Endodermal cell (in vitro differentiated cells): ENCODE results near the gene QRFPR. TPM values are rescaled to one million over a fixed set of nuclear protein-coding genes. Genes with fewer than 3 reads are reported as not detected.

Experiments used
- DNase-seq: peaks from one replicate; pipeline ENCODE4 v3.0.0-alpha.2; 2017
- H3K27ac ChIP-seq: 2 replicates; pipeline ENCODE4 v1.5.1; 2013; ENCODE audit warnings: mild to moderate bottlenecking, low read depth, low read length, moderate library complexity
- H3K27me3 ChIP-seq: 2 replicates; pipeline ENCODE4 v1.6.1; 2013; ENCODE audit warnings: mild to moderate bottlenecking, low read length, moderate library complexity; ENCODE audit not compliant: insufficient read depth, control insufficient read depth, poor library complexity, severe bottlenecking
- H3K36me3 ChIP-seq: 2 replicates; pipeline ENCODE4 v1.7.0; 2013; ENCODE audit warnings: mild to moderate bottlenecking, low read length, moderate library complexity; ENCODE audit not compliant: control insufficient read depth, insufficient read depth
- H3K4me1 ChIP-seq: one replicate; pipeline ENCODE4 v1.7.0; 2013; ENCODE audit warnings: low read length; ENCODE audit not compliant: control insufficient read depth, insufficient read depth
- H3K4me3 ChIP-seq: 2 replicates; pipeline ENCODE4 v1.5.1; 2013; ENCODE audit warnings: mild to moderate bottlenecking, low read length, moderate library complexity
- H3K9ac ChIP-seq: 2 replicates; pipeline ENCODE4 v1.6.1; 2013; ENCODE audit warnings: mild to moderate bottlenecking, low read length, moderate library complexity; ENCODE audit not compliant: poor library complexity, severe bottlenecking; ENCODE audit errors: extremely low read depth
- H3K9me3 ChIP-seq: 2 replicates; pipeline ENCODE4 v1.6.1; 2013; ENCODE audit warnings: mild to moderate bottlenecking, low read length, moderate library complexity; ENCODE audit not compliant: control insufficient read depth
- H3K27ac Mint-ChIP-seq: 2 replicates; pipeline ENCODE4 v1.8.0; 2020; ENCODE audit warnings: mixed read lengths
- H3K27me3 Mint-ChIP-seq: 2 replicates; pipeline ENCODE4 v1.8.0; 2021; ENCODE audit warnings: mild to moderate bottlenecking, mixed read lengths; ENCODE audit not compliant: insufficient read depth
- H3K36me3 Mint-ChIP-seq: 2 replicates; pipeline ENCODE4 v1.8.0; 2020; ENCODE audit warnings: low read depth, mixed read lengths
- H3K4me1 Mint-ChIP-seq: 2 replicates; pipeline ENCODE4 v1.8.0; 2020; ENCODE audit warnings: mixed read lengths
- H3K4me3 Mint-ChIP-seq: 2 replicates; pipeline ENCODE4 v1.8.0; 2020; ENCODE audit warnings: mild to moderate bottlenecking, moderate library complexity, mixed read lengths
- H3K9me3 Mint-ChIP-seq: 2 replicates; pipeline ENCODE4 v1.8.0; 2020; ENCODE audit warnings: mild to moderate bottlenecking, mixed read lengths
- WGBS, 2 experiments: methylation state at CpG; one replicate each; pipeline versions ENCODE4 v1.1.5 to v1.1.7; 2013; ENCODE audit warnings: missing lambda C conversion rate in 2 of 2, mixed read lengths in 1 of 2; ENCODE audit not compliant: insufficient coverage in 1 of 2, insufficient read length in 1 of 2; 5-methylcytosine and 5-hydroxymethylcytosine counted together
- total RNA-seq, 2 donors: library from RNA; stranded (reverse); fragmentation: NEBNext Ultra II Directional in 1 of 2; extraction: Animal tissue kit (Norgen Biotek cat#: 25700) in 1 of 2; gene quantifications; 2 replicates in 1 of 2; 3 replicates in 1 of 2; pipeline ENCODE4 v1.2.1, GENCODE V29; 2021
- TF ChIP-seq, protein P1 (sequence below): fragments of 200-600 bp; sonication (generic); conservative IDR thresholded peaks from 2 replicates; pipeline ENCODE4 v1.5.0; 2021; ENCODE audit warnings: antibody characterized with exemption, mild to moderate bottlenecking

The QRFPR gene
- total RNA-seq, 2 donors from 2014 or later = 0.22 TPM; not detected in 1

GRCh38 chr4:121373841-121374240 lies 7.0 kb downstream of the QRFPR start:
- no peaks in the 10 kb centered on the region for H3K36me3 ChIP-seq
- WGBS, 2 experiments = 95% methylated on average over 6 of the region's 6 CpGs; no CpG with 5 or more reads in 1 of the 2 experiments
- TF ChIP-seq, protein P1, sequence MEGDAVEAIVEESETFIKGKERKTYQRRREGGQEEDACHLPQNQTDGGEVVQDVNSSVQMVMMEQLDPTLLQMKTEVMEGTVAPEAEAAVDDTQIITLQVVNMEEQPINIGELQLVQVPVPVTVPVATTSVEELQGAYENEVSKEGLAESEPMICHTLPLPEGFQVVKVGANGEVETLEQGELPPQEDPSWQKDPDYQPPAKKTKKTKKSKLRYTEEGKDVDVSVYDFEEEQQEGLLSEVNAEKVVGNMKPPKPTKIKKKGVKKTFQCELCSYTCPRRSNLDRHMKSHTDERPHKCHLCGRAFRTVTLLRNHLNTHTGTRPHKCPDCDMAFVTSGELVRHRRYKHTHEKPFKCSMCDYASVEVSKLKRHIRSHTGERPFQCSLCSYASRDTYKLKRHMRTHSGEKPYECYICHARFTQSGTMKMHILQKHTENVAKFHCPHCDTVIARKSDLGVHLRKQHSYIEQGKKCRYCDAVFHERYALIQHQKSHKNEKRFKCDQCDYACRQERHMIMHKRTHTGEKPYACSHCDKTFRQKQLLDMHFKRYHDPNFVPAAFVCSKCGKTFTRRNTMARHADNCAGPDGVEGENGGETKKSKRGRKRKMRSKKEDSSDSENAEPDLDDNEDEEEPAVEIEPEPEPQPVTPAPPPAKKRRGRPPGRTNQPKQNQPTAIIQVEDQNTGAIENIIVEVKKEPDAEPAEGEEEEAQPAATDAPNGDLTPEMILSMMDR = no peak
- Mint-ChIP-seq H3K27ac (no peak overlapping the region), H3K4me1 (no peaks in the 10 kb centered on the region), H3K9me3 (no peaks in the 10 kb centered on the region), H3K27me3 (peaks cover 9% of the 10 kb centered on the region), H3K36me3 (no peaks in the 10 kb centered on the region), H3K4me3 (no peak overlapping the region)
- H3K9me3 ChIP-seq = no peaks in the 10 kb centered on the region
- no peak for DNase-seq
- H3K27me3 ChIP-seq = peaks cover 8% of the 10 kb centered on the region
- no peak overlapping the region for H3K4me3 ChIP-seq
- no peaks in the 10 kb centered on the region for H3K4me1 ChIP-seq
- no peak overlapping the region for H3K27ac ChIP-seq
- no peak overlapping the region for H3K9ac ChIP-seq

DNA sequence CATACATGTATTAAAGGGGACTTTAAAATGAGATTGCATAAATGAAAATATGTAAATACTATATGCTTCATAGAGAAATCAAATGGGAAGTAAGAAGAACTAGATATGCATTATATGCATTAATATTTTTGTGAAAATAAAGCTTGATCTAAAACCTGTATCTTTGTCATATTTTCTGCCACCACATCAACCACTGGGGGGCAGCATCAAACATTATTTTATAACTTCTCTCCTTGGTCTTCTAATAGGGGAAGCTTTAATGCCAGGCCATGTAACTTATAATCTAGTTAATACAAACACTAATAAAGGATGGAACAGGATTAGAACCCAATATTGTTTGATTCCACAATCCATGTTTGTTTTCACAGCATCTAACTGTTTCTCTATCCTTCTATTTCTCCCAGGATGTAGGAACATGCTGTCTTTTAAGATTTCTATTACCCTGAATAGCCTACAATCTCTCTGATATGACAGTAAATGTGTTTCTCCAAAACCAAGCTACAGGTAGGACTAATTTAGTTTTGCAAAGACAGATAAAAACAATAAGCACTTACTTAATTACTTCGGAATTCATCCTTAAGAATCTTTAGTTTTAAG lies 10.0 kb downstream of the QRFPR start:
- Histone ChIP-seq H3K4me3 (no peak overlapping the region), H3K27me3 (peaks cover 2% of the 10 kb centered on the region), H3K27ac (no peak overlapping the region), H3K36me3 (no peaks in the 10 kb centered on the region), H3K4me1 (no peaks in the 10 kb centered on the region), H3K9ac (no peak overlapping the region), H3K9me3 (no peaks in the 10 kb centered on the region)
- DNase-seq = peak; percentile 59
- no peaks in the 10 kb centered on the region for H3K4me1 Mint-ChIP-seq
- H3K9me3 Mint-ChIP-seq = no peaks in the 10 kb centered on the region
- WGBS, 2 experiments = 100% methylated on average over 1 of the region's 1 CpG; no CpG with 5 or more reads in 1 of the 2 experiments
- no peak overlapping the region for H3K27ac Mint-ChIP-seq
- H3K27me3 Mint-ChIP-seq = no peaks in the 10 kb centered on the region
- H3K36me3 Mint-ChIP-seq = no peaks in the 10 kb centered on the region
- TF ChIP-seq, protein P1 = peak; percentile 85
- no peak overlapping the region for H3K4me3 Mint-ChIP-seq

DNA sequence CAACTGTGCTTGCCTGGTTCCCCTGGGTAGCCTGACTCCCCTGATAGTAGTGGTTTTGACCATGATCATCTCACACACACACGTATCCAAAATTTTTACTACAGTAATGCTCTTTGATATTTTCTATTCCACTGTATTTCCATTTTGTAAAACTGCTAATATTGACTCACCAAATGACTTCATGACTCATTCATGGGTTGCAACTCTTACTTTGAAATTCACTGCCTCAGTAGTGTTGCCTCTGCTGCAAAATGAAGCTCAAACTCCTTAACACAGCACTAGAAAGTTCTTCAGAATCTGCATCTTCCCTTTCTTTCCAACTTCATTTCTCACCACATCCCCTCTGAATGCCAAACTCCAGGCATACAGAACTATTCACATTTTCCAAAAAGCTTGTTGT lies 20.3 kb downstream of the QRFPR start:
- H3K9me3 ChIP-seq = no peaks in the 10 kb centered on the region
- H3K27ac ChIP-seq = no peak overlapping the region
- no peaks in the 10 kb centered on the region for H3K27me3 Mint-ChIP-seq
- DNase-seq = no peak
- H3K36me3 ChIP-seq = no peaks in the 10 kb centered on the region
- no peak overlapping the region for H3K4me3 Mint-ChIP-seq
- no peaks in the 10 kb centered on the region for H3K9me3 Mint-ChIP-seq
- peaks cover 6% of the 10 kb centered on the region for H3K4me1 ChIP-seq
- TF ChIP-seq, protein P1 = no peak
- no peak overlapping the region for H3K9ac ChIP-seq
- peaks cover 15% of the 10 kb centered on the region for H3K4me1 Mint-ChIP-seq
- no peaks in the 10 kb centered on the region for H3K36me3 Mint-ChIP-seq
- H3K4me3 ChIP-seq = no peak overlapping the region
- H3K27ac Mint-ChIP-seq = no peak overlapping the region
- H3K27me3 ChIP-seq = no peaks in the 10 kb centered on the region
- 92% methylated on average over 1 of the region's 1 CpG; no CpG with 5 or more reads in 1 of the 2 experiments for WGBS, 2 experiments
